Ectodermal cell (in vitro differentiated cells): ENCODE results near the gene SNCG.

Source experiments
- H3K27ac ChIP-seq: 2 replicates; pipeline ENCODE4 v1.7.0; 2013; ENCODE audit warnings: mild to moderate bottlenecking, low read depth, low read length; ENCODE audit not compliant: insufficient read depth, poor library complexity, severe bottlenecking
- H3K27me3 ChIP-seq: 2 replicates; pipeline ENCODE4 v1.7.0; 2013; ENCODE audit warnings: mild to moderate bottlenecking, low read length; ENCODE audit not compliant: insufficient read depth, control insufficient read depth, poor library complexity, severe bottlenecking
- H3K36me3 ChIP-seq: one replicate; pipeline ENCODE4 v1.7.0; 2013; ENCODE audit warnings: low read length; ENCODE audit not compliant: control insufficient read depth, insufficient read depth
- H3K4me1 ChIP-seq: one replicate; pipeline ENCODE4 v1.7.0; 2013; ENCODE audit warnings: low read length; ENCODE audit not compliant: control insufficient read depth, insufficient read depth
- H3K4me3 ChIP-seq: 2 replicates; pipeline ENCODE4 v1.7.0; 2013; ENCODE audit warnings: low read depth, low read length, control low read depth; ENCODE audit not compliant: insufficient read depth
- H3K9me3 ChIP-seq: 2 replicates; pipeline ENCODE4 v1.7.0; 2013; ENCODE audit warnings: mild to moderate bottlenecking, low read length, moderate library complexity; ENCODE audit not compliant: control insufficient read depth
- WGBS, 2 experiments: methylation state at CpG; one replicate each; pipeline ENCODE4 v1.1.7; 2013; ENCODE audit warnings: missing lambda C conversion rate in 2 of 2; 5-methylcytosine and 5-hydroxymethylcytosine counted together

The SNCG gene

GRCh38 chr10:86960863-86961434 is 2.5 kb downstream of the SNCG start:
- no peaks in the 10 kb centered on the region for H3K36me3 ChIP-seq

DNA sequence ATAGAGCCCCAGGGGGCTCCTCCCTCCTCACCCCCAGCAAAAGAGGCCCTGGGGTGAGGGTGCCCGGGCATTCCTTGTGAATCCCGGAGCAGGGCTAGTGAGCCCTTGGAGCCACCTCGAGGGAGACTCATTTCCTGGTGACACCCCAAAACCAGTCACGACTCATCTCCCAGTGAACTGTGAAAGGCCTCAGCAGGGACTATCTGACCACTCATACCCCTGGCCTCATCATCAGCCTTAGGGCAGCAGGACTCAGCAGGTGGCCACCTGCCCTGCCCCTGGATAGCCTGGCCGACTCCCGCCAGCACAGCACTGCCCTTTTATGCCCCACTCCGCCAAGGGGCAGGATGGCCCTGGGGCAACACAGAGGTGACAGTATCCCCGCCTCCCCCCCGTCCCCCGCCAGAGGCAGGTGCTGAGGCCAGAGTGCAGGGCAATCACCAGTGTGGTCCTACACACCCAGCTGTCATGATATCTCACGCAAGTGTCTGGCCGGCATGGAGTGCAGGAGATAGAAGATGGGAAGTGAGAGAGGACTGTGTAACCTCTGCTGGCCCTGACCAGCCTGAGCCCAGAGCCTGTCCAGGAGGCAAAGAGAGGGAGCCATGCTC is 3.2 kb downstream of the SNCG start:
- 93 to 96% methylated on average over 12 of the region's 12 CpGs for WGBS, 2 experiments
- Histone ChIP-seq H3K4me1 (peaks cover 21% of the 10 kb centered on the region), H3K36me3 (no peaks in the 10 kb centered on the region), H3K27me3 (no peaks in the 10 kb centered on the region), H3K9me3 (no peaks in the 10 kb centered on the region), H3K27ac (no peak overlapping the region), H3K4me3 (no peak overlapping the region)

More at GRCh38 chr10:86960863-86961434, 2.5 kb downstream of the SNCG start:
- Histone ChIP-seq H3K4me1 (peaks cover 21% of the 10 kb centered on the region), H3K9me3 (no peaks in the 10 kb centered on the region), H3K4me3 (no peak overlapping the region), H3K27me3 (no peaks in the 10 kb centered on the region), H3K27ac (no peak overlapping the region)
- 94 to 96% methylated on average over 9 of the region's 9 CpGs for WGBS, 2 experiments

GRCh38 chr10:86962136-86962980 is 4.0 kb downstream of the SNCG start:
- no peak overlapping the region for H3K4me3 ChIP-seq
- H3K27me3 ChIP-seq: no peaks in the 10 kb centered on the region
- no peak overlapping the region for H3K27ac ChIP-seq
- WGBS, 2 experiments: 92 to 96% methylated on average over 7 of the region's 7 CpGs
- no peaks in the 10 kb centered on the region for H3K36me3 ChIP-seq
- peaks cover 24% of the 10 kb centered on the region for H3K4me1 ChIP-seq
- H3K9me3 ChIP-seq: no peaks in the 10 kb centered on the region

- Histone ChIP-seq H3K9me3 (no peaks in the 10 kb centered on the region), H3K27ac (no peak overlapping the region), H3K4me1 (peaks cover 24% of the 10 kb centered on the region), H3K4me3 (no peak overlapping the region), H3K36me3 (no peaks in the 10 kb centered on the region), H3K27me3 (no peaks in the 10 kb centered on the region)
- 91 to 95% methylated on average over 7 of the region's 7 CpGs for WGBS, 2 experiments
These were observed 4.5 kb downstream of the SNCG start for GRCh38 chr10:86962981-86963310.

GRCh38 chr10:86963341-86963919 is 5.0 kb downstream of the SNCG start:
- H3K4me1 ChIP-seq: peaks cover 24% of the 10 kb centered on the region
- H3K4me3 ChIP-seq: no peak overlapping the region
- H3K36me3 ChIP-seq: no peaks in the 10 kb centered on the region
- WGBS, 2 experiments: 92 to 96% methylated on average over 12 of the region's 12 CpGs
- no peaks in the 10 kb centered on the region for H3K27me3 ChIP-seq
- H3K27ac ChIP-seq: no peak overlapping the region
- H3K9me3 ChIP-seq: no peaks in the 10 kb centered on the region

DNA sequence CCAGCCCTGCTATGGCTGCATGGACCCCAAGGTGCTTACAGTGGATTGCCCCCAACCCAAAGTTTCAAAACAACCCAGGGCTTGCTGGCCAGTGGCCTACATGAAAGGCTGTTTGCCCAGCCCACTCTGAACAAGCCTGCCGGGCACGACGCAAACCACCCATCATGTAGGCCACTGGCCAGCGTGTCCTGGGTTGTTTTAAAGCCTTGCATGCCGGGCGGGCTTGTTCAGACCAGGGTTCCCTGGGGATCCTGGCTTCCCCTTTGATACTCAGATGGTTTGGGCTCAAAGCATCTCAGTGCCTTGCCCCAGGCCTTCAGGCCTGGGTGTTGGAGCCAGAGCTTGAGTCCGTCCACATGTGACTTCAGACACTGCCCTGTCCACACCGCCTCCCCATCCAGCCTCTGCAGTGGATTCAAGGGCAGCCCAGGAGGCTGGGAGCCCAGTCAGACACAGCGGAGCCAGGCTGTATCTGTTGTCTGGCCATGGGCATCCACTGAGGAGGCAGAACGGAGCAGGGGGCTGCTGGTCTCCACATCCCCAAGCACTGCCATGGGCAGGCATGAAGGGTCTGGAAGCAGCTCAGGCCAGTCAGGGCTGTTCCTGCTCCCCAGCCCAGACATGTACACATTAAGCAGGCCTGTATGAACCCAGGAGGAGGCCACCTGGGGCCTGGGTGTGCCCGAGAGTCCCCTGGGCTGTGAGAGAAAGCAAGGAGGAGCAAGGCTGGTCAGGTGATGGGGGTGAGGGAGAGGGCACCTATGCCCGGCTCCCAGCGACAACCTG is 5.9 kb downstream of the SNCG start:
- no peak overlapping the region for H3K4me3 ChIP-seq
- no peaks in the 10 kb centered on the region for H3K36me3 ChIP-seq
- 93 to 94% methylated on average over 13 of the region's 13 CpGs for WGBS, 2 experiments
- H3K27ac ChIP-seq: no peak overlapping the region
- H3K27me3 ChIP-seq: no peaks in the 10 kb centered on the region
- no peaks in the 10 kb centered on the region for H3K9me3 ChIP-seq
- H3K4me1 ChIP-seq: peaks cover 21% of the 10 kb centered on the region

DNA sequence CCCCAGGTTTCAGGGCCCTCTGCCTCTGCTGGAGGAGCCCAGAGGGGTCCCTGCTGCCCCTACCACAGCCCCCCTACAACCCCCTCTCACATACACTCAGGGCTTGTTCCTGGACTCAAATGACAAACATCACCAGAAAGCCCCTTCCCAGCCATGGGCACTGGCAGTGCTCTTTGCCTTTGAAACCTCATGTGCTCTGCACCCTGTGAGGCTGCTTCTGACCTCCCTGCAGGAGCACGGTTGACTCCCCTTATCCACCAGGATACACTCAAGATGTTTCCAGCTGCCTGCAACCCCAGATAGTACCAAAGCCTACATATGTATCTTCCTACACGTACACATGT is 6.4 kb downstream of the SNCG start:
- WGBS, 2 experiments: 87 to 98% methylated on average over 1 to 2 of the region's 2 CpGs
- H3K36me3 ChIP-seq: no peaks in the 10 kb centered on the region
- no peak overlapping the region for H3K4me3 ChIP-seq
- H3K9me3 ChIP-seq: no peaks in the 10 kb centered on the region
- H3K27me3 ChIP-seq: no peaks in the 10 kb centered on the region
- peaks cover 21% of the 10 kb centered on the region for H3K4me1 ChIP-seq
- H3K27ac ChIP-seq: no peak overlapping the region

DNA sequence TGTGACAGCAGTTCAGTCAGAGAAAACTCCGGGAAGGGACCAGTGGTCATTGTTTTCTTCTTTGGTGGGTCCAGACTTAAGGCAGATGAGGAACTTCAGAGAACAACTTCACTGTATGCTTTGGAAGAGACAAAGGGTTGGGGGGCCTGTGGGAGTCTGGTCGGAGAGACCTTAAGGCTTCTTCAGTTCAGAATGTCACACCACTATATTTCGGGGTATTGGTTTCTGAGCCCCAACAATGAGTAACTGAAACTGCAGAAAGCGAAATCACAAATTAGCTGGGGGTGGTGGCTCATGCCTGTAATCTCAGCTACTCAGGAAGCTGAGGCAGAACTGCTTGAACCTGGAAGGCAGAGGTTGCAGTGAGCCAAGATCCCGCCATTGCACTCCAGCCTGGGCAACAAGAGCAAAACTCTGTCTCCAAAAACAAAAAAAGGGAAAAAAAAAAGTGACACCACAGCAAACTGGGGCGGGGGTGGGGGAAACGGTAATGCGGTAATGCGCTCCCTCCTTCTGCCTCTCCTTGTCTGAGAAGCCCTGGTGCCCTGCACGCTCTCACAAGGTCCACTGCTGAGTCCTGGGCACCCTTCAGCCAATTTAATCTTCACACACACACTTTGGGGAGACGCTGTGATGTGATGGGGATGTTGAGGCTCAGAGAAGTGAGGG is 7.7 kb downstream of the SNCG start:
- H3K27me3 ChIP-seq: peaks cover 4% of the 10 kb centered on the region

DNA sequence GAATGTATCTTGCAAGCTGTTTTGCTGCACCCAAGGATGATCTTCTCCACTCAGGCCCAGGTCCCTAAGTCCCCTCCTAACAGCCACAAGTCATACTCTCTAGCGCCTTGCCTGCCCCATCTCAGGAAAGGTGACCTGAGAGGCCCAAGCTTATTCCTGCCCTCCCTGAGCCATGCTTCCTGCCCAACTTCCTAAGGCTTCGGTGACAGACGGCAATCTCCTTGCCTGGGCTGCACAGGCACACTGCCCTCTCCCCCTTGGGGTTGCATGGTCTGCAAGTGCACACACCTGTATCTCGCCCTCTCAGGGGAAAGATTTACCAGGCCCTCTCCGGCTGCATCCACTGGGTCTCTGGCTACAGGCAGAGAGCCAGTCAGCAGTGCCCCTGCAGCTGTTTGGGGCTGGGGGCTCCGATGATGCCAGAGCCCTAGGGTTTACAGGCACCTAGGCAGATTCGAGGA is 9.1 kb downstream of the SNCG start:
- 94% methylated on average over 7 of the region's 7 CpGs for WGBS, 2 experiments
- Histone ChIP-seq H3K9me3 (no peaks in the 10 kb centered on the region), H3K27me3 (peaks cover 18% of the 10 kb centered on the region), H3K4me3 (no peak overlapping the region), H3K36me3 (no peaks in the 10 kb centered on the region), H3K27ac (no peak overlapping the region), H3K4me1 (peaks cover 26% of the 10 kb centered on the region)

More for the DNA sequence above, 7.7 kb downstream of the SNCG start:
- Histone ChIP-seq H3K36me3 (no peaks in the 10 kb centered on the region), H3K9me3 (no peaks in the 10 kb centered on the region), H3K4me1 (peaks cover 26% of the 10 kb centered on the region), H3K27ac (no peak overlapping the region), H3K4me3 (no peak overlapping the region)
- 73 to 75% methylated on average over 11 of the region's 11 CpGs for WGBS, 2 experiments
